Dermis blood vessel endothelial cell (primary cell): ENCODE results near the gene PLPPR3. TPM values are rescaled to one million over a fixed set of nuclear protein-coding genes. Genes with fewer than 3 reads are reported as not detected.

Source experiments
- DNase-seq: peaks from one replicate; pipeline ENCODE4 v3.0.0; 2010
- total RNA-seq: library from RNA; depleted of rRNA; stranded (reverse); fragments of >200 nt; gene quantifications from 2 replicates; pipeline ENCODE4 v1.2.3, GENCODE V29; 2014

PLPPR3 gene
- total RNA-seq, 1 donor from 2014 or later, result under 0.01 TPM

GRCh38 chr19:771332-771785 is 50.4 kb downstream of the PLPPR3 start:
- peak; percentile 81 for DNase-seq

- no peak for DNase-seq
Observed at GRCh38 chr19:769616-770015, 52.1 kb downstream of the PLPPR3 start.

GRCh38 chr19:768424-768823 is 53.3 kb downstream of the PLPPR3 start:
- no peak for DNase-seq

GRCh38 chr19:765179-765738 is 56.5 kb downstream of the PLPPR3 start:
- DNase-seq, result no peak

- no peak for DNase-seq
Observed at GRCh38 chr19:764301-764700, 57.5 kb downstream of the PLPPR3 start.

GRCh38 chr19:763869-764268 is 57.9 kb downstream of the PLPPR3 start:
- DNase-seq, result no peak

GRCh38 chr19:763181-763580 is 58.6 kb downstream of the PLPPR3 start:
- DNase-seq, result no peak

Other genes with a start within 250 kb of the PLPPR3 start
- 356 and 480 TPM in 2 replicates for gene BSG, start 249.4 kb downstream of the PLPPR3 start, total RNA-seq
- gene HCN2, start 232.1 kb downstream of the PLPPR3 start, total RNA-seq, result 0.34 and 0.70 TPM in 2 replicates
- gene POLRMT, start 188.4 kb downstream of the PLPPR3 start, total RNA-seq, result 29.1 and 37.6 TPM in 2 replicates
- gene FGF22, start 182.1 kb downstream of the PLPPR3 start, total RNA-seq, result not detected in 2 replicates
- 25.0 and 38.8 TPM in 2 replicates for gene RNF126, start 158.7 kb downstream of the PLPPR3 start, total RNA-seq
- gene FSTL3, start 145.6 kb downstream of the PLPPR3 start, total RNA-seq, result 7.1 and 8.8 TPM in 2 replicates
- not detected in 2 replicates for gene PRSS57, start 126.5 kb downstream of the PLPPR3 start, total RNA-seq
- gene PALM, start 113.0 kb downstream of the PLPPR3 start, total RNA-seq, result 56.3 and 109 TPM in 2 replicates
- 0.05 TPM in 1 of 2 replicates, not detected in the other for gene MISP, start 70.8 kb downstream of the PLPPR3 start, total RNA-seq
- 123 and 212 TPM in 2 replicates for gene PTBP1, start 24.5 kb downstream of the PLPPR3 start, total RNA-seq
- not detected in 2 replicates for gene AZU1, start 5.9 kb upstream of the PLPPR3 start, total RNA-seq
- gene PRTN3, start 19.0 kb upstream of the PLPPR3 start, total RNA-seq, result not detected in 2 replicates
- not detected in 2 replicates for gene ELANE, start 30.3 kb upstream of the PLPPR3 start, total RNA-seq
- gene CFD, start 37.7 kb upstream of the PLPPR3 start, total RNA-seq, result 2.5 TPM in 1 of 2 replicates, not detected in the other
- gene MED16, start 71.2 kb upstream of the PLPPR3 start, total RNA-seq, result 40.5 and 64.0 TPM in 2 replicates
- gene RNU6-9, start 71.5 kb upstream of the PLPPR3 start, total RNA-seq, result not detected in 2 replicates
- 36.9 and 47.0 TPM in 2 replicates for gene R3HDM4, start 91.3 kb upstream of the PLPPR3 start, total RNA-seq
- not detected in 2 replicates for gene KISS1R, start 95.4 kb upstream of the PLPPR3 start, total RNA-seq
- 9.0 and 9.7 TPM in 2 replicates for gene ARID3A, start 104.1 kb upstream of the PLPPR3 start, total RNA-seq
- gene WDR18, start 162.4 kb upstream of the PLPPR3 start, total RNA-seq, result 69.9 and 83.3 TPM in 2 replicates
- 0.28 and 1.0 TPM in 2 replicates for gene GRIN3B, start 178.5 kb upstream of the PLPPR3 start, total RNA-seq
- gene TMEM259, start 199.2 kb upstream of the PLPPR3 start, total RNA-seq, result 67.2 and 78.9 TPM in 2 replicates
- gene RNU6-2, start 199.6 kb upstream of the PLPPR3 start, total RNA-seq, result not detected in 2 replicates
- 108 and 253 TPM in 2 replicates for gene CNN2, start 204.7 kb upstream of the PLPPR3 start, total RNA-seq
- gene ABCA7, start 218.2 kb upstream of the PLPPR3 start, total RNA-seq, result 9.4 and 10.0 TPM in 2 replicates
- 40.3 and 55.5 TPM in 2 replicates for gene ARHGAP45, start 245.2 kb upstream of the PLPPR3 start, total RNA-seq